ENCODE measurements around the gene LPGAT1.

LPGAT1 gene

DNA sequence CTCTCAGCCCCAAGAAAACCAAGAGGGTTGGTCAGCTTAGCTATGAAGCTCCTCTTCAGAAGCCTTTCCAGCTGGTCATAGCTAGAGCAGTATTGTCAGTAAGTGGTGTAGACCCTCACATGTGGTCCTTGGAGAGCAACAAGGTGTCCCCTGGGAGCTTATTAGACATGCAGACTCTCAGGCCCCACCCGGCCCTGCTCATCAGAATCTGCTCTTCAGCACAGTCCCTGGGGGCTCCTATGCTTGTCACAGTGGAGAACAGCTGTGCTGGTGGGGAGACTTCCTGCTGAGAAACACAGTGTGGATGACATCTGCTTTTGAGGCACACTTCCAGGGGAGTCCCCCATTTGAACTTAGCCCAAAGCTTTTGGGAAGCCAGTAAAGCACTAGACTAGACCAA lies 133.2 kb downstream of the LPGAT1 start:
- TF ChIP-seq POLR2AphosphoS5 (IDR thresholded peaks at IDR 0.05; ENCODE audit: low read depth, low read length) (no peak), SIN3A (IDR thresholded peaks at IDR 0.05; ENCODE audit: borderline replicate concordance, insufficient read depth, low read length) (no peak), FOXP2 (optimal IDR thresholded peaks at IDR 0.05; ENCODE audit: borderline replicate concordance, extremely low read depth, extremely low read length, insufficient read depth) (no peak), TAF1 (IDR thresholded peaks at IDR 0.05; ENCODE audit: borderline replicate concordance, insufficient read depth, low read length) (no peak)
- TF ChIP-seq, protein P1, sequence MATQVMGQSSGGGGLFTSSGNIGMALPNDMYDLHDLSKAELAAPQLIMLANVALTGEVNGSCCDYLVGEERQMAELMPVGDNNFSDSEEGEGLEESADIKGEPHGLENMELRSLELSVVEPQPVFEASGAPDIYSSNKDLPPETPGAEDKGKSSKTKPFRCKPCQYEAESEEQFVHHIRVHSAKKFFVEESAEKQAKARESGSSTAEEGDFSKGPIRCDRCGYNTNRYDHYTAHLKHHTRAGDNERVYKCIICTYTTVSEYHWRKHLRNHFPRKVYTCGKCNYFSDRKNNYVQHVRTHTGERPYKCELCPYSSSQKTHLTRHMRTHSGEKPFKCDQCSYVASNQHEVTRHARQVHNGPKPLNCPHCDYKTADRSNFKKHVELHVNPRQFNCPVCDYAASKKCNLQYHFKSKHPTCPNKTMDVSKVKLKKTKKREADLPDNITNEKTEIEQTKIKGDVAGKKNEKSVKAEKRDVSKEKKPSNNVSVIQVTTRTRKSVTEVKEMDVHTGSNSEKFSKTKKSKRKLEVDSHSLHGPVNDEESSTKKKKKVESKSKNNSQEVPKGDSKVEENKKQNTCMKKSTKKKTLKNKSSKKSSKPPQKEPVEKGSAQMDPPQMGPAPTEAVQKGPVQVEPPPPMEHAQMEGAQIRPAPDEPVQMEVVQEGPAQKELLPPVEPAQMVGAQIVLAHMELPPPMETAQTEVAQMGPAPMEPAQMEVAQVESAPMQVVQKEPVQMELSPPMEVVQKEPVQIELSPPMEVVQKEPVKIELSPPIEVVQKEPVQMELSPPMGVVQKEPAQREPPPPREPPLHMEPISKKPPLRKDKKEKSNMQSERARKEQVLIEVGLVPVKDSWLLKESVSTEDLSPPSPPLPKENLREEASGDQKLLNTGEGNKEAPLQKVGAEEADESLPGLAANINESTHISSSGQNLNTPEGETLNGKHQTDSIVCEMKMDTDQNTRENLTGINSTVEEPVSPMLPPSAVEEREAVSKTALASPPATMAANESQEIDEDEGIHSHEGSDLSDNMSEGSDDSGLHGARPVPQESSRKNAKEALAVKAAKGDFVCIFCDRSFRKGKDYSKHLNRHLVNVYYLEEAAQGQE (IDR thresholded peaks at IDR 0.05; ENCODE audit: insufficient read depth in 1 of 2, low read depth in 2 of 2, low read length in 2 of 2): no peak

DNA sequence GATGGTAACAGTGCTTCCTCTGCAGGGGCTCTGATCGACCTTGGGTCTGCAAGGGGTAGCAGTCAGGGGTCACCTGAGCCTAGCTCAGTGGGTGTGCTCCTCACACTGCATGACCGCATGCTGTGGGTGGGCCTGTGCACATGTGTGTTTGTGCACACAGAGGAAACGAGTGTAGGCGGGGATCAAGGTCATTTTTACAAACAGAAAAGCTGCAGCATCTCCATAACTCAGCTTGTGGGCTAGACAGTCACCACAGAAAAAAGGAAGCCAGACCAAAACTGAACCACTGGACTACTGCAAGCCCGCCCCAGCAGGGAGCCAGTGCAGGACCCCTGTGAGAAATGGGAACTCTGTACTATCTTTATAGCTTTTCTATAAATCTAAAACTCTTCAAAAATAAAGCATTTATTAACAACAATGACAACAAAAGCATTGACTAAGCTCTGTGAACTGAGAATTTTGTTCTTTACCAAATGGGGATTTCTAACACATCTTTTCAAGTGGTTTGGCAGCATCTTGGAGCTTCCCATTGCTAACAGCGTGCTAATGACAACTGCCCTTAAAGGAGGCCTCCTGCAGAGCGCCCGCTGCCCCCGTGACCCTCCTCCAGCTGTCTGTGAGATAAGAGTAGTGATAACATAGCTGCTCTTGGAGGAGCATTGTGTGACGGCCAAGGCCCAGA lies 135.3 kb downstream of the LPGAT1 start:
- TF ChIP-seq SIN3A (IDR thresholded peaks at IDR 0.05; ENCODE audit: borderline replicate concordance, insufficient read depth, low read length): no peak
- TF ChIP-seq TAF1 (IDR thresholded peaks at IDR 0.05; ENCODE audit: borderline replicate concordance, insufficient read depth, low read length): no peak
- no peak for TF ChIP-seq POLR2AphosphoS5 (IDR thresholded peaks at IDR 0.05; ENCODE audit: low read depth, low read length)
- TF ChIP-seq, protein P1 (IDR thresholded peaks at IDR 0.05; ENCODE audit: insufficient read depth in 1 of 2, low read depth in 2 of 2, low read length in 2 of 2): no peak
- no peak for TF ChIP-seq FOXP2 (optimal IDR thresholded peaks at IDR 0.05; ENCODE audit: borderline replicate concordance, extremely low read depth, extremely low read length, insufficient read depth)
